ENCODE data around the gene EFHD2.

DNA sequence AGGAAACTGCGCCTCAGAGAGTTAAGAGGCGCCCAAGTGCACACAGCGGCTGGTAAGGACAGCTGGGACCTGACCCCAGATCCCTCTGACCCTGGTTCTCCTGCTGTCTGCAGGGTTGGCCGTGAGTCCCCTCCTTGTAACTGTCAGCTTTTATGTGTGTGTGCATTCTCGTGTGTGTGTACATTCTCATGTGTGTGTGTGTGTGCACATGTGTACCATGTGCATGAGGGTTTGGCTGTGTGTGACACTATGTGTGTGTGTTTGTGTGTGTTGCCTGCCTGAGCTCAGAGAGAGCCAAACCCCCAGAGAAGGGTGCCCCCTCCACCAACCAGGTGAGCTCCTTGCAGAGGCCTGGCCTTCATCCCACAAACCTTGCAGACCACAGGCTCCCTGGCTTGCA is 25.9 kb upstream of the EFHD2 start:
- no peak for TF ChIP-seq EZH2 (IDR thresholded peaks at IDR 0.05; ENCODE audit: low read length, missing control alignments)
- TF ChIP-seq, protein P1, sequence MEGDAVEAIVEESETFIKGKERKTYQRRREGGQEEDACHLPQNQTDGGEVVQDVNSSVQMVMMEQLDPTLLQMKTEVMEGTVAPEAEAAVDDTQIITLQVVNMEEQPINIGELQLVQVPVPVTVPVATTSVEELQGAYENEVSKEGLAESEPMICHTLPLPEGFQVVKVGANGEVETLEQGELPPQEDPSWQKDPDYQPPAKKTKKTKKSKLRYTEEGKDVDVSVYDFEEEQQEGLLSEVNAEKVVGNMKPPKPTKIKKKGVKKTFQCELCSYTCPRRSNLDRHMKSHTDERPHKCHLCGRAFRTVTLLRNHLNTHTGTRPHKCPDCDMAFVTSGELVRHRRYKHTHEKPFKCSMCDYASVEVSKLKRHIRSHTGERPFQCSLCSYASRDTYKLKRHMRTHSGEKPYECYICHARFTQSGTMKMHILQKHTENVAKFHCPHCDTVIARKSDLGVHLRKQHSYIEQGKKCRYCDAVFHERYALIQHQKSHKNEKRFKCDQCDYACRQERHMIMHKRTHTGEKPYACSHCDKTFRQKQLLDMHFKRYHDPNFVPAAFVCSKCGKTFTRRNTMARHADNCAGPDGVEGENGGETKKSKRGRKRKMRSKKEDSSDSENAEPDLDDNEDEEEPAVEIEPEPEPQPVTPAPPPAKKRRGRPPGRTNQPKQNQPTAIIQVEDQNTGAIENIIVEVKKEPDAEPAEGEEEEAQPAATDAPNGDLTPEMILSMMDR (conservative IDR thresholded peaks at IDR 0.05 in 1 of 2, IDR thresholded peaks at IDR 0.05 in 1 of 2; ENCODE audit: low read depth in 1 of 2, low read length in 2 of 2): no peak

All from fibroblast of lung (primary cell).